Stromal cell of bone marrow (primary cell): ENCODE results near the gene MTHFD2L.
"Not testable (repeated sequence)": the region's sequence is repeated elsewhere in the genome, so short reads cannot be mapped to it uniquely, and the experiment has no call there.

ENCODE experiments used
- DNase-seq: peaks from one replicate; pipeline ENCODE4 v3.0.0-alpha.2; 2012; ENCODE audit warnings: low read depth

Gene MTHFD2L

DNA sequence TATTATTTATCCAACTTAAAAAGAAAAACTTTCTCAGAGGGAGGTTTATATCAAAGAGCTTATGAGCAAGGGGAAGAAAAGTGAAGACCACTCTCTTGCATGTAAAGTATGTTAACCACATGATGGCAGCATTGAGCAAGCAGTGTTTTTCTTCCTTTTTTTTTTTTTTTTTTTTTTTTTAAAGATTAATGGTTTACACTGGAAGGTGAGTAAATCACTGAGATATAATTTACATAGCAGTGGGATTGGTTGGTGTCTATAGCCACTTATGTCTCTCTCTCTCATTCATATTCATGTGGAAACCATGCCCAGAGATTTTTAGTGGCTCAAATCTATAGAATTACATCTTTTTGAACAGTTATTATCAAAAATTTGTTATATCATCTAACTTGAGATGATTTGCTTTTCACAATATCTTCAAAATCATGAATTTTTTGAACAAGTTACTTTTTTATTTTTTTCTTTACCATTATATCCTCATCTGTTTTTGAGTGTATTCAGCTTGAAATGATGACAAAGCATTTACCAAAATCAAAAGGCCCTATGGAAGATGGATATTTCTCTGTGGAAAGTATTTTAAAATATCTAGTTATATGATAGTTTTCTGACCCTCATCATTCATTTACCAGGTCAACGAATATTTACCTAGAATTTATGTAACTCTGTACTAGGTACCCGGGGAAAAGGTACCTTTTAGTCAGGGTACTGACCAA, 31.6 kb downstream of the MTHFD2L start:
- DNase-seq: no peak

DNA sequence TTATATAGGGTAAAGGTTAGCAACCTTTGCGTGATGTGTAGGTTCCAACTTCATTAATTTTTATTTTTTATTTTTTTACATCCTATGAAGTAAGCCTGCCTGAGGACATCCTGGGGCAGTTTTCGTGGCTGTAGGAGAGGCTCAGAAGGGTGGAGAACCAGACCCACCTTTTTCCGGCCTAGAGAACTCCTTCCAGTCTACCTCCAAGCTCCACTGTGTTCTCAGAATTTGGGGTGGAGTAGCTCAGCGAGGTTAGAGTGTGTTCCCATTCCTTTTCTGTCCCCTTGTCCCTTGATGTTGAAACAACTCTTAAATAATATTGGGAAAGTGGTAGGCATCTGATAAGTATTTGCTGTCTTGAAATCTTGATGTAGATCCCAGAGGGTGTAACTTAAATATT, 32.4 kb downstream of the MTHFD2L start:
- no peak for DNase-seq

DNA sequence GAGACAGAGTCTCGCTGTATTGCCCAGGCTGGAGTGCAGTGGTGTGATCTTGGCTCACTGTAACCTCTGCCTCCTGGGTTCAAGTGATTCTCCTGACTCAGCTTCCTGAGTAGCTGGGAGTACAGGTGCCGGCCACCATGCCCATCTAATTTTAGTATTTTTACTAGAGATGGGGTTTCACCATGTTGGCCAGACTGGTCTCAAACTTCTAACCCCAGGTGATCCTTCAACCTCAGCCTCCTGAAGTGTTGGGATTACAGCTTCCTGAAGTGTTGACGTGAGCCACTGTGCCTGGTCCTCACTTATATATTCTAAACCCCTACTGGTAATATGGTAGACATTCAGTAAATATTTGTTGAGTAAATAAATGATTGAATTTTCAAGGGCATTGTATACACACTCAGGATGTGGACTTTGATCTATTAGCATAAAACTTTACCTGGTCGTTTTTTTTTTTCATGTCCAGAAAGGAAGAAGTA, 33.0 kb downstream of the MTHFD2L start:
- DNase-seq: no peak

DNA sequence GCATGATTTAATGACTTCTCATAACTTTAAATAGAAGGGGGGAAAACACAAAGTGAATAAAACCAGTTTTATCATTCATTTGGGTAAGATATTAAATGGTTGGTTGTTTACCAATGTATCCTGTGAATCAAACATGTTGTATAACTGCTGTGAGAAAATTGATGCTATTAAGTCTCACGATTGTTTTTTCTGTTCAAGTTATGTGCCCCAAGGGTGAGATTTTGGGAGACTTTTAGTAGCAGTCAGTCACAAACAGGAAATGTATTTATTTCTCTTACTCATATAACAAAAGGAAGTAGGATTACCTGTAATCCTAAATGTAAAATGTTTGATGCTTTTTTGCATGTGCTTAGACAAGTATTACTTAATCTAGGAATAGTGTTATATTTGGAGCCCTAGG, 39.2 kb downstream of the MTHFD2L start:
- no peak for DNase-seq

DNA sequence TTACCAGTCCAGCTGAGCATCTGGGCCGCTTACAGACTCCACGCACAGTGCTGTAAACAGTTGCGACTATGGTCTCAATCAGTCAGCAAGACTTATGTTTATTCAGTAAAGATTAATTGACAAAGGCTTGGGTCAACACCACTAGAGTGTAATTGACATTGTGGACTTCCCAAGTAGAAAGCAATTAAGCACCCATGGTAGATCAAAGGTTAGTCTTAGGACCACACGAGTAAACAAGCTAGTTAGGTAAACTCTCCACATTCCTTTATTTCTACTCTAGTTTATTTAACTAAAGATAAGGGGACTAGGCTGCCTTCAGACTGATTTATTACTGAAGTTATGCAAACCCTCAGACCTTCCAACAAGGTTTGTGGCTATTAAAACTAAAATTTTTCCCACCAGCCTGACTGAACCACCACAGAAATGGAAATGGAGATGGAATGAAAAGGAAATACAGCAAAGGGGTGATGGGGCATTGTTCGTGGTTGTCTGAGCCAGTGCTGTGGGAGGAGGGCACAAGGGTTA, 44.2 kb downstream of the MTHFD2L start:
- no peak for DNase-seq

DNA sequence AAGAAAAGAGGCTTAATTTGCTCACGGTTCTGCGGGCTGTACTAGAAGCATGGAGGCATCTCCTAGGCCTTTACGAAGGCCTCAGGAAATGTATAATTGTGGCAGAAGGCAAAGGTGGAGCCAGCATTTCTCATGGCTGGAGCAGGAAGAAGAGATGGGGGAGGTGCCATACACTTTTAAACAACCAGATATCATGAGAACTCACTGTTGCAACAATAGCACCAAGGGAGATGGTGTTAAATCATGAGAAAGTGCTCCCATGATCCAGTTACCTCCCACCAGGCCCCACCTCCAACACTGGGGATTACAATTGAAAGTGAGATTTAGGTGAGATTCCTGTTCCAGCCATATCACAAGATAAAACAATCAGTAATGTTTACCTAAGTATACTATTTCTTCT, 45.5 kb downstream of the MTHFD2L start:
- no peak for DNase-seq

DNA sequence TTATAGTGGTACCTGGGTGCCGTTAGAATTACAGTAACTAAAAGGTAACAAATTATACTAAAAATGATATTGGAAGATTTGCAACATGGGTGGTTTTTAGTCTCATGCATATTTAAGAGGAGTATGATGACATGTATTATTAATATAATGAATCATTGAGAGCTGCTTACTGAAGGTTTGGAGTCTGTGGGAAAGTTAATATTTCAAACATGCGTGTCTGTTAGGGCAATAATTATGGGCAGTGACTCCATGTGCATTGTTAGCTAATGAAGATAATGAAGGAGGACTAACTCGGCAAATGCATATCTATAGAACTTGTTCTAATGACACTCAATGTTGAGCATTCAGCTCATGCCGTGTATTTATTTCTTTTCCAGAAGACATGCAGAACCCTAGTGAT, 47.1 kb downstream of the MTHFD2L start:
- DNase-seq: no peak

DNA sequence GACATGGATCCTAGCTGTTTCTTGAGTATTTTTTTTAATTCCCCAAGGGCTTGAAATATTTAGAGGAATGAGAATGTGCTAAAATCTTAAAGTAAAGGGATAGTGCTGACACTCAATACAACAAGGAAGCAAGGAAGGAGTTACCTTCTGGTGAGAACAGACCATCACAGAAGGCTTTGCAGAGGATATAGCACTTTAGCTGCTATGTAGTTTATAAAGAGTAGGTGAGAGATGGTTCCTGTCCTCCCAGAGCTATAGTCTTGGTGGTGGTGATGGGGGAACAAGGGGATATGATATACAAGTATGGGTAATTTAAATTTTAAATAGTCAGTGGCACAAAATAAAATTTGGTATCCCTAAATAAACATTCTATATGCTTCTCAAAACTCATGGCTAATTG, 47.6 kb downstream of the MTHFD2L start:
- DNase-seq: no peak

DNA sequence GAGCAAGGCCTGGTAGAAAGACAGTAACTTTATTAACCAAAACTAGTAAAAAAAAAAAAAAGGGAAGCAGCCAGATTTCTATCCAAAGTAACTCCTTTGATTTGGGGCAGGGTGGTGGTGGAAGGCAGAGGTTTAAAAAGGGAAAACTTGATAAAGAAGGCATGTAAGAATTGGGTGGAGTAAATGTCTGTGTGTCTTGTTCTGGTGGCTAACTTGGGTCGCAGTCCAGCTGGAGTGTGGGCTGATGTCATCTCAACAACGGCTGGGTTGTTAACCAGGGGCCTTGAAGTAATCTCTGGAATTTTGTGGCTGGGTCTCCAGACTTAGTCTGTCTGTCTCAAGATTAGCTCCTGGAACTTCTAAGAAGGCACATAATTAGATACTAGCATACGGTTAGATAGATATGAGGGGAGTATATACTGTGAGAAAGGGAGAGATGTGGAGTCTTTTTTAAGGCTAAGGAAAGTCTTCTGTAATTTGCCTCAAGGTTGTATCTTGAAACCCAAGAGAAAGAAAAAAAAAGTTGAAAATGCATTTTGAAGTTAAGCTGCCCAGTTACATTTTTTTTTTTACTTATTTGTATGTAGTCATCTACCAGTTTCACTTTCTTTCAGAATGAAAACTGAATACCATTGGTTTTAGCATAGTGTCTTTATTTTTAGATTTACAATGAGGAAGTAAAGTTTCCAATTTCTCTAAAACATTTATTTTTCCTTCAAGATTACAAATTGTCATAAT, 48.3 kb downstream of the MTHFD2L start:
- DNase-seq: no peak

DNA sequence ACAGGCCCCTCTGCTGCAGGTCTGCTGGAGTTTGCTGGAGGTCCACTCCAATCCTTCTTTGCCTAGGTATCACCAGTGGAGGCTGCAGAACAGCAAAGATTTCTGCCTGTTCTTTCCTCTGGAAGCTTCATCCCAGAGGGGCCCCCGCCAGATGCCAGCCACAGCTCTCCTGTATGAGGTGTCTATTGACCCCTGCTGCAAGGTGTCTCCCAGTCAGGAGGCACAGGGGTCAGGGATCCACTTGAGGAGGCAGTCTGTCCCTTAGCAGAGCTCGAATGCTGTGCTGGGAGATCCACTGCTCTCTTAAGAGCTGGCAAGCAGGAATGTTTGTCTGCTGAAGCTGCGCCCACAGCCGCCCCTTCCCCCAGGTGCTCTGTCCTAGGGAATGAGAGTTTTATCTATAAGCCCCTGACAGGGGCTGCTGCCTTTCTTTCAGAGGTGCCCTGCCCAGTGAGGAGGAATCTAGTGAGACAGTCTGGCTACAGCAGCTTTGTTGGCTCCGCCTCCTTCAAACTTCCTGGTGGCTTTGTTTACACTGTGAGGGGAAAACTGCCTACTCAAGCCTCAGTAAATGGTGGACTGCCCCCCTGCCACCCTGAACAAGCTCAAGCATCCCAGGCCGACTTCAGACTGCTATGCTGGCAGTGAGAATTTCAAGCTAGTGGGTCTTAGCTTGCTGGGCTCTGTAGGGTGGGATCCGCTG, 56.7 kb downstream of the MTHFD2L start:
- DNase-seq: not testable (repeated sequence)

DNA sequence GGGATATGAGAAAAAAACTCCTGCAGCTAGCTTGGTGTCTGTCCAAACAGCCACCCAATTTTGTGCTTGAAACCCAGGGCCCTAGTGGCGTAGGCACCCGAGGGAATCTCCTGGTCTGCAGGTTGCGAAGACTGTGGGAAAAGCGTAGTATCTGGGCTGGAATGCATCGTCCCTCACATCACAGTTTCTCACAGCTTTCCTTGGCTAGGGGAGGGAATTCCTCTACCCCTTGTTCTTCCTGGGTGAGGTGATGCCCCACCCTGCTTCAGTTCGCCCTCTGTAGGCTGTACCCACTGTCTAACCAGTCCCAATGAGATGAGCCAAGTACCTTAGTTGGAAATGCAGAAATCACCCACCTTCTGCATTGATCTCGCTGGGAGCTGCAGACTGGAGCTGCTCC, 57.3 kb downstream of the MTHFD2L start:
- DNase-seq: not testable (repeated sequence)

DNA sequence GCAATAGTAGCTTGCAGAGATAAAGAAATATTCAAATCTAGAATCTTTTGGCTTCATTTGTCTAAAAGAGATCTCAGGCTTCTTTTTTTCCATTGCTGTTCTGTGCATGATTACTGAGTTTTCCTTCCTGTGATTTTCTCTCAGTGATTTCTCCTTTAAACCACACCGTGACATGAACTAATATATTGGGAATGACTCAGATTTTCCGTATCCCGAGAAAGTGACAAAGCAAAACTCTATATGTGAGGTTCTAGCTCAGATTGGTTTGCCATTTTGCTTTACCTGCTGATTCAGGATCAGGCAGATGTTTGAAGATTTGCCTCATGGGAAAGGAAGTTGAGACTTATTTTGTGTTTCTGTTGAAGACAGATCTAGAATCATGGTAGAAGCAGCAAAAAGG, 59.4 kb downstream of the MTHFD2L start:
- peak; percentile 75 for DNase-seq

DNA sequence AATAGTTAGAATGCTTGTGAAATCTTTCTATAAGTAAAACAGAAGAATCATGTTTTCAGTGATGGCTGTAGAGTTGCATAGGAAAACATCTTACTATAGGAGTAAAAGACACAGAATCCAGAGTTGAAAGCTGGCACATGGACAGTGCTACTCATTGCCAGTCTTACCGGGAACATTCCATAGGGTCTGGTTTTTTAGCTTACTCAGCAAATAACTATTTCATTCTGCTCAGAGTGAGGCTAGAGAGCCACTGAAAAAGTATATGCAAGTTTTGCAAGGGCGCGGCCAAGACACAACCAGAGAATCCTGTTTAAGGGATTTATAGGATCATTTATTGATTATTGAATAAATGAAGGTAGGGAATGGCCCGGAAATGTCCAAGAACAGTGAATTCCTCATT, 60.3 kb downstream of the MTHFD2L start:
- DNase-seq: no peak

DNA sequence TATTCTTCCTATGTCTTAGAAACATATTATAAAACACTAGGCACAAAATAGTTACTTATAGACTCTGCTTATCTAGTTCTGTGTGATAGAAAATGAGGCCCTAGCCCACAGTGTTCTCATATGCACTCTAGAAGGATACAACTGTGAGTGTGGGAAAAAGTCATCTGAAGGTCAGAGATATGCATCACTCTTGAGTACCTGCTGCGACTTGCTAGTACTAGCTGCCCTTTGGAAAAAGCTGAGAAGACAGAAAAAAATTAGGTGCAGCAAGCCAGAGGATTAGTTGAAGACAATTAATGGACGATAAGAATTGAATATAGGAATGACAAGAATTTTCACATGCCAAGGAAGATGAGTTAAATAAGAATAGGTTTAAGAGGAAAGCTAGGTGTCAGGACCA, 61.3 kb downstream of the MTHFD2L start:
- DNase-seq: no peak

DNA sequence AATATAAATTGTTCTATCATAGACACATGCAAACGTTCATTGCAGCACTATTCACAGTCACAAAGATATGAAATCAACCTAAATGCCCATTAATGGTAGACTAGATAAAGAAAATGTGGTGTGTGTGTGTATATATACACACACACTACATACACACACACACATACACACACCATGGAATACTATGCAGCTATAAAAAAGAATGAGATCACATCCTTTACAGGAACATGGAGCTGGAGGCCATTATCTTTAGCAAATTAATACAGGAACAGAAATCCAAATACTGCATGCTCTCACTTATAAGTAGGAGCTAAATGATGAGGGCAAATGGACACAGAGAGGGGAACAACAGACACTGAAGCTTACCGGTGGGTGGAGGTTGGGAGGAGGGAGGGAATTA, 65.2 kb downstream of the MTHFD2L start:
- DNase-seq: no peak

DNA sequence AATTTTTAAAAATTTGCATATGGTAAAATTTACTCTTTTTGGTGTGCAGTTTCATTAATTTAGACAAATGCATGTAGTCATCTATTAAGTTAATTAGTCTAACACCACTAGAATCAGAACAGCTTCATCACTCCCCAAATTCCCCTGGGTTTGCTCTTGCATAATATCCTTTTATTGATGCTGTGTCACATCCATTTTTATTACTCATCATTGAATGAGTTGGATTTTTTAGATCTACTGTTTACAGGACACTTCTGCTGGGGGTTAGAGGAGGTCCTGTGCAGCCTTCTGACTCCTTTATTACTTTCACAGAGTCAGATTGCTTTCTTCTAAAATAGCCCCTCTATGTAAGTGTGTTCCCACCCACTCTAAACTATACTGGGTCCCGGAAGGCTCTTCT, 65.9 kb downstream of the MTHFD2L start:
- DNase-seq: peak; percentile 84

DNA sequence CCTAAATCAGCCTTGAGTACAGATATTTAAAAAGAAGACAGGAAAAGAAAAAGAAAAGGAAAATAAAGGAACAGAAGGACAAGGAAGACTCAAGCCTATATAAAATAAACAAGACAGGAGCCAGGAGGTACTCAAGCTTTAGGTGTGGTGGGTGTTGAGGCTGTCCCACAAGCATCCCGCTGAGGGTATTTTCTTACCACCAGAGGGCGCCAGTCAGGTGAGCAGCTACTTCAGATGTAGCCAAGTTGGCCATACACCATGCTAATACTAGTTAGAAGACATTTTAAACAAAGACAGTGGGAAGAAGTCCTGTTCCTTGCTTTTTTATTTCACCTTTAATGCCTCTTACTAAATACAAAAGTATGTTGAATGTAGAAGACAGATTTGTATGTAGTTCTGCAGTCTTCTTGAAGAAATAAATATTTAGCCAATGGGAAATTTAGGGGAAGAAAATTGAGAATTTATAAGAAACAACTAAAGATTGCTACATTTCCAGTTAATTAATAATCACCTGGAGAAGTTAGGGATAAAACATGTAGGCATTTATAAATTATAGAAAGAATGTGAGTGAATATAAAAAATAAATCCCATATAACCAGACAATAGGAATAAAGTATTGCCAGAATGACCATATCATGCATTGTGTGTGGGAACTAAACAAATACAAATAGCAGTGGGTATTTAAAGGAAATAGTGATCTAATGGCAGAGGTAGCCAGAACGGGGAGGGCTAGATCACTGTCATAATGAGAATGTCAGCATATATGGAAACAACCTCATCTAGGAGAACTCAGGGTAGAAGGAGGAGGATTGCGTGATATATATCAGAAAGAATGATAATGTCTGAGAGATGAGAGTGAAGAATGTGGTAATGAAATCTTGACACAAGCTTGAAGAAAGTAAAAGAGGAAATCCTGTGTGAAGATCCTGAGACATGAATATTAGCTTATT, 71.0 kb downstream of the MTHFD2L start:
- peak; percentile 46 for DNase-seq

DNA sequence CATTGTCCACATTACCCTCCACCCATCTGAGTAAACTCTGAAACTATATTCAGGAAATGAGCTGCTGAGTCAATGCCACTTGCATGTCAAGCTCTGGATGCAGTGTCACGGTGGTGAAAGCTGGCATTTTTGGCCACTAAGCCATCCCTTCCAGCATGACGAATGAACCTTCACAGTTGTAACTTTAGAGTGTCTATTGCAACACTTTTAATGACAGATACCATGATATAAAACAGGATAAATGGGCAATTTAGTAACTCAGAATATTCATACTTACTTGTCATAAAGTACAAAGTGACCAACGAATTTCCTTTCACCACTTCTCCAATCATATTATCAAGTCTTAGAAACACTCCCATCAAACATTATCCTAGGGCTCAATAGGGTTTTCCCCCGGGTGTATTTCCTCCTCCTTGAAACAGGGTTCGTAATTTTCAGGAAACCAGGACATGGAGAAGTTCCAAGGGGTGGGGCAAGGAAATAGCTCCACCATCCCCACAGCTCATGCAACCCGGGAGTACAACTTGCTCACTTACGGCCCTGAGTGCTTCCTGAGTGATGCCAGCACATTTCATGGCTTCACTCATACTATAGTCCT, 73.1 kb downstream of the MTHFD2L start:
- peak; percentile 93 for DNase-seq

DNA sequence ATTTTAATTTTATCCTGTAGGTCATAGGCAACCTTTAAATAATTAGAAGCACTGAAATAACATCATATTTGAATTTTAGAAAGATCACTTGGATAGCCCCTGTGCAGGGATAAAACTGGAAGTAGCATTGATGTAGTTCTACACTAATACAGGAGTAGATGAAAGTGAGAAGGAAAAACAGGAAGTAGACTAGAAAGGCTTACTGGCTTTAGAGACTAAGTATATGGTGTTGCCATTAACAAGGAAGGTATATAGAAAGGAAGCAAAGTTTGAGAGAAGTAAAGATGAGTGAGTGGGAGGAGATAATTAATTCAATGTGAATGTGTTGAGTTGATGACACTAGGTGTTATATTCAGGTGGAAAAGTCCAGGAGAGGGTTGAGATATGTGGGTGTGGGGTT, 77.2 kb downstream of the MTHFD2L start:
- DNase-seq: no peak

DNA sequence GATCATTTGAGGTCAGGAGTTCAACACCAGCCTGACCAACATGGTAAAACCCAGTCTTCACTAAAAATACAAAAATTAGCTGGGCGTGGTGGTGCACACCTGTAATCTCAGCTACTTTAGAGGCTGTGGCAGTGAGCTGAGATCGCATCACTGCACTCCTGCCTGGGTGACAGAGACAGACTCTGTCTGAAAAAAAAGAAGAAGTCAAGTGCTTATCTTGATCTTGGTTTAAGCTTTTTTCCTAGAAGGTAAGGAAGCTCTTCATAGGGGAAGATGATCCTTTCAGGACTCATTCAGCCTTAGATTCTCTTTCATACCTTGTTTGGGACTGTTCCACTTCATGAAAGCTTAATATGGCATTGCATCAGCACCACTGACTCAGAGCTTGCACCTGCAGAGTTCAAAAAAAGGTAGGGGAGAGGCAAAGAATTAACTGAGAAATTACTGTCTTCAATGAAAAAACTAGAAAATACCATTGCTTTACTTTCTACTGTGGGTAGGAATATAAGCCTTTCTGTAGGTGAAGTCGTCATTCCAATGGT, 79.6 kb downstream of the MTHFD2L start:
- no peak for DNase-seq

DNA sequence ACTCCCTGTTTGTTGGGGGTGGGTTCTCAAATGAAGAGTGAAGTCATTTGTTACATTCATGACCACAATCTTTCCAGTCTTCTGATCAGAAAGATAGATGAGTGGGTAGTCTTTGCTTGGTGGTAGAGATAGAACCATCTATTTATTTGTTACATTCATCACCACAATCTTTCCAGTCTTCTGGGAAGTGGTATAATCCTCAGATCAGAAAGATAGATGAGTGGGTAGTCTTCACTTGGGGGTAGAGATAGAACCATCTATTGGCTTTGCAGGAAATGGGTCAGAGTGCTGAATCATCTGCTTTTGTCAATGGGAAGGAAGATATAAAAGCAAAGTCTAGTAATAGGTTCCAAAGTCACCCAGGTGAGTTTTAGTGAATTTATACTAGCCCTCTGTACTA, 86.1 kb downstream of the MTHFD2L start:
- DNase-seq: no peak
